WI38 (cell line): ENCODE measurements around the gene NKX6-1.

Source experiments
- H3K4me3 ChIP-seq: 2 replicates; pipeline ENCODE4 v1.5.1; 2011; ENCODE audit warnings: low read depth, mild to moderate bottlenecking, control low read depth, low read length
- CTCF ChIP-seq: IDR thresholded peaks from 2 replicates; pipeline ENCODE4 v1.5.1; 2012; ENCODE audit warnings: low read depth, mild to moderate bottlenecking, control low read depth, low read length

The NKX6-1 gene

DNA sequence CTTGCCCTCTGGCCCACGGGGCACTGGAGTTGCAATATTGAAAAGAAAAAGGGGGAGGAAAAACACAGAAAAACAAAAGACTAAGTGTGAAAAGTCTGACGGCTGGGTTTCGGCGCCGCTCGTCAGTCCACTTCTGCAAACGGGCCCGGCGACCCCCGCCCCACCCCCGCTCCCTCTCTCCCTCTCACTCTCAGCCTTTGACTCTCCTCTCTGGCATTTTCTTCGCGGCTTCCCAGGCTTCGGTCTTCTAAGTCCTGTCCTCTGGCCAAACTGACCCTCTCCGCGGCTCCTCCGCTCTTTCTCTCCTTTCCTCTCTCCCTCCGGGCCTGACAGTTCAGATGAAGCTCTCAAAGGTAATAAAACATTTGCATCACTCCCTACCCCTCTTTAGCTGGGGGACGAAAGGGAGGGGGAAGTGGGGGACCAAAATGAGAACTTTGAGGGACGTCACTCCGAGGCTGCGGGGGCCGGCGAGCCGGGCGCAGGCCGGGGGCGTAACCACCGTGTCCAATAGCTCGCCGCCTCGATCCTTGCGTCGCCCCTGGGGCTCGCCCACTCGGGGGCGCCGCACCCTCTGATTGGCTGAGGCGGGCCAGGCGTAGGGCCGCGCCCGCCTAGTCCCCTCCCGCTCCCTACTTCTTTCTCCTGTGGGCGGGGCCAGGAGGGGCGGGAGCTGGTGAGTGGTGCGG lies at the start of gene NKX6-1:
TSS of gene NKX6-1 (minus strand) at position 358 of the 689 bp plus-strand sequence. CDS start 1,064 bp downstream, outside the sequence.
- peak within 1 kb of the TSS; percentile 57 for H3K4me3 ChIP-seq
- no peak for TF ChIP-seq CTCF

GRCh38 chr4:84547211-84547610 lies 48.1 kb upstream of the NKX6-1 start:
- H3K4me3 ChIP-seq: no peak overlapping the region
- no peak for TF ChIP-seq CTCF

DNA sequence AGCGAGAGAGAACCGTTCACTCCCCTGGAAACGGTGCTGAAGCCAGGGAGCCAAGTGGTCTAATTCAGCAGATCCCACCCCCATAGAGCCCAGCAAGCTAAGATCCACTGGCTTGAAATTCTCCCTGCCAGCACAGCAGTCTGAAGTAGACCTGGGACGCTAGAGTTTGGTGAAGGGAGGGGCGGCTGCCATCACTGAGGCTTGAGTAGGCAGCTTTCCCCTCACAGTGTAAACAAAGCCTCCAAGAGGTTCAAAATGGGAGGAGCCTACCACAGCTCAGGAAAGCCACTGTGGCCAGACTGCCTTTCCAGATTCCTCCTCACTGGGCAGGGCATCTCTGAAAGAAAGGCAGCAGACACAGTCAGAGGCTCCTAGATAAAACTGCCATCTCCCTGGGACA lies 46.0 kb upstream of the NKX6-1 start:
- TF ChIP-seq CTCF: no peak
- H3K4me3 ChIP-seq: no peak overlapping the region

DNA sequence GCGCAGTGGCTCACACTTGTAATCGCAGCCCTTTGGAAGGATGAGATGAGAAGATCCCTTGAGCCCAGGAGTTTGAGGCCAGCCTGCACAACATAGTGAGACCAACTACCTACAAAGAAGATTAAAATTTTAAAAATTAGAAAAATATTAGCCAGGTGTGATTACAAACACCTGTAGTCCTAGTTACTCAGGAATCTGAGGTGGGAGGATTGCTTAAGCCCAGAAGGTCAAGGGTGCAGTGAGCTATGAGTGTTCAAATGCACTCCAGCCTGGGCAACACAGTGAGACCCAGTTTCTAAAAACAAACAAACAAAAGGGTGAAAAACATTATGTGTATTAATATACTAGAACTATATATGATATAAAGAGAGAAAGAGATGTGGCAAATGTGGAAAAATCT lies 36.8 kb upstream of the NKX6-1 start:
- no peak for TF ChIP-seq CTCF
- H3K4me3 ChIP-seq: no peak overlapping the region

- TF ChIP-seq CTCF: no peak
- H3K4me3 ChIP-seq: no peak overlapping the region
Observed at GRCh38 chr4:84531689-84532088, 32.6 kb upstream of the NKX6-1 start.

DNA sequence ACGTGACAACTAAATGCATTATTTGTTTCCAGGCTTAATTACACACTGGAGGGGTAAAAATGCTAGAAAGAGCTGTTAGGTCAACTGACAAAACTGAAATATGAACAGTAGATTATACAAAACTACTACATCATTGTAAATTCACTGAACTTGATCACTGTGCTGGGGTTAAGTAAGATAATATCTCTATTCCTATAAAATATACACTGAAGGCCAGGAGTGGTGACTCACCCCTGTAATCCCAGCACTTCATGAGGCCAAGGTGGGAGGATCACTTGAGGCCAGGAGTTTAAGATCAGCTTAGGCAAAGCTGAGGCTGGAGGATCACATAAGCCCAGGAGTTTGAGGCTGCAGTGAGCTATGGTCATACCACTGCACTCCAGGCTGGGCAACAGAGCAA lies 31.8 kb upstream of the NKX6-1 start:
- no peak for TF ChIP-seq CTCF
- no peak overlapping the region for H3K4me3 ChIP-seq

DNA sequence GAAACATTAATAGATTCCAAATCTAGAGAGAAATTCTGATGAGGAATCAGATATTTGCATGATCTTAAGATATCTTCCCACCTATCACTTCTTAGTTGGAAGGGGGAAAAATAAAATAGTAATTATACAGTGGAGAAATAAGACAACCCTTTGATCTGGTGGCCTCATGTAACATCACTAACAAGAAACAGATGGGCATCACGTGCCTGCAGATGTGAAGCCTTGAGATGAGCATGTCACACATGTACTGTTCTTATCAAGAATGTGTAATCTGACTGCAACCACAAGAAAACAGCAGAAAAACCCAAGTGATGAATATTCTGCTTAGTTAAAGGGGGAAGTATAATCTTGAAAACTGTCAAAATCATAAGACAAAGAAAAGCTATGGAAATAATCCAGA lies 31.4 kb upstream of the NKX6-1 start:
- TF ChIP-seq CTCF: no peak
- no peak overlapping the region for H3K4me3 ChIP-seq
